Thyroid gland (tissue), 4 donors: ENCODE results near the gene NAT10.

ENCODE experiments used
- CTCF ChIP-seq, 6 experiments: fragments of 200-600 bp in 3 of 6; fragments of 450-650 bp in 3 of 6; sonication (generic) in 3 of 6; IDR thresholded peaks; one replicate each; pipeline ENCODE4 v1.5.1; 2016 to 2019; ENCODE audit warnings: antibody characterized with exemption in 6 of 6, mild to moderate bottlenecking in 2 of 6, inconsistent platforms in 1 of 6, moderate library complexity in 1 of 6
- POLR2A ChIP-seq, 2 donors: fragments of 450-650 bp; IDR thresholded peaks; one replicate each; pipeline ENCODE4 v1.6.1; 2017; ENCODE audit warnings: antibody characterized with exemption in 2 of 2, mild to moderate bottlenecking in 2 of 2, moderate library complexity in 1 of 2

DNA sequence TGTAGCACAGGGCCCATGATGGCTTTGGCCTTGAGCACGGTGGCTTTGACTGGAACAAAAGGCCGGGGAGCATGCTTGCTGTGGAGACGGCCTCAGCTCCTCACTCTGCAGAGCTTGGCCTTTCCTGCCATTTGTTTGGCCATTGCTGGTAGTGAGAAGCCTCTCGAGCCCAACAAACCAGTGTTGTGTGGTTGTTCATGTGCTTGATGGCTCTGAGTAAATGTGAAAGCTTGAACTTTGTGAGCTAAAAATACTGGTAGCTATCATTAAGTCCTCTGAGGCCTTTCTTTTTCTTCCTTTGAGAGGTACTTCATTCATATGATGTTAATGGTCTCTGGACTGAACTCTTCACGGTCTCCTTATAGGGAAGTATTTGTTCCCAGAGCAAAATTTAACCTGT lies 39.6 kb downstream of the NAT10 start:
- TF ChIP-seq CTCF (IDR thresholded peaks at IDR 0.05) (no peak), POLR2A (IDR thresholded peaks at IDR 0.05) (no peak)
